Right lobe of liver (tissue), 6 donors: ENCODE measurements around the gene PDK1. TPM values are rescaled to one million over a fixed set of nuclear protein-coding genes. Genes with fewer than 3 reads are reported as not detected.
A peak's percentile ranks its signal among the peaks of the same experiment; 100 is the strongest.

ENCODE experiments used
- ATAC-seq, 4 donors: fragments of 200-7000 bp; cut with Tn5 transposase; one replicate each; pipeline ENCODE4 v1.9.1; 2020; ENCODE audit warnings: mild to moderate bottlenecking in 4 of 4, moderate library complexity in 4 of 4
- DNase-seq, 3 donors: peaks; one replicate each; pipeline ENCODE4 v3.0.0-alpha.2; 2020
- H3K27ac ChIP-seq, 3 donors: fragments of 200-600 bp; one replicate each; pipeline ENCODE4 v1.8.0; 2022
- H3K27me3 ChIP-seq, 2 donors: fragments of 200-600 bp; one replicate each; pipeline ENCODE4 v1.8.0; 2022
- H3K36me3 ChIP-seq, 4 donors: fragments of 200-600 bp; sonication (generic) in 1 of 4; one replicate each; pipeline versions ENCODE4 v1.5.1 to v1.8.0; 2017 to 2022; ENCODE audit warnings: control low read depth in 1 of 4
- H3K4me1 ChIP-seq, 4 donors: fragments of 200-600 bp; sonication (generic) in 1 of 4; one replicate each; pipeline versions ENCODE4 v1.5.1 to v1.8.0; 2017 to 2022; ENCODE audit warnings: control low read depth in 1 of 4
- H3K4me3 ChIP-seq, 3 donors: fragments of 200-600 bp; one replicate each; pipeline ENCODE4 v1.8.0; 2022
- H3K9me3 ChIP-seq, 4 donors: fragments of 200-600 bp; sonication (generic) in 1 of 4; one replicate each; pipeline versions ENCODE4 v1.5.1 to v1.8.0; 2017 to 2022; ENCODE audit warnings: control low read depth in 1 of 4
- CTCF ChIP-seq, 4 donors: fragments of 200-600 bp in 3 of 4; fragments of 450-650 bp in 1 of 4; IDR thresholded peaks; one replicate each; pipeline versions ENCODE4 v1.5.1 to v1.8.0; 2016 to 2022; ENCODE audit warnings: antibody characterized with exemption in 4 of 4, mild to moderate bottlenecking in 2 of 4
- POLR2A ChIP-seq: fragments of 450-650 bp; IDR thresholded peaks from one replicate; pipeline ENCODE4 v1.6.1; 2017; ENCODE audit warnings: antibody characterized with exemption, mild to moderate bottlenecking
- WGBS: methylation state at CpG from one replicate; pipeline ENCODE4 v1.1.6; 2018; ENCODE audit warnings: low coverage, low lambda C conversion rate; ENCODE audit not compliant: insufficient coverage; ENCODE audit errors: missing lambda C conversion rate; 5-methylcytosine and 5-hydroxymethylcytosine counted together
- intact Hi-C, 2 donors: fragments of 100-400 bp; cut with DNase I; formaldehyde crosslinking; loops; one replicate each; pipeline versions ENCODE4 v1.11.2 to v1.14.1; 2022
- total RNA-seq, 6 experiments: library from RNA; depleted of rRNA in 2 of 6; stranded (reverse); fragments of >200 nt in 2 of 6; fragmentation: NEBNext Ultra II Directional in 3 of 6; extraction: Animal tissue kit (Norgen Biotek cat#: 25700) in 3 of 6; gene quantifications; one replicate each; pipeline versions ENCODE4 v1.1.0 to v1.2.4, GENCODE V29; 2016 to 2023
- donor health status: DM: no; HTN: yes; CAD: no.
- donor health status: DM: no; HTN: no; CAD: no.
- donor health status: DM: no; HTN: no; CAD: no.
- donor health status: DM: no; HTN: yes; CAD: no.
- donor health status: DM: no; HTN: yes; CAD: no.

The PDK1 gene
- total RNA-seq, 6 experiments from 2014 or later = 5.0 to 34.1 (median 9.6) TPM

- no peak for TF ChIP-seq CTCF (IDR thresholded peaks at IDR 0.05)
- TF ChIP-seq POLR2A = no peak
- Histone ChIP-seq H3K27ac (no peak overlapping the region), H3K36me3 (peaks cover 0 to 6% (median 0%) of the 10 kb centered on the region in 4 donors), H3K4me1 (no peaks in the 10 kb centered on the region), H3K27me3 (no peaks in the 10 kb centered on the region), H3K4me3 (no peak overlapping the region), H3K9me3 (peaks cover 0 to 8% (median 0%) of the 10 kb centered on the region in 4 donors)
- intact Hi-C loops = no loop called here
- DNase-seq (no peak), ATAC-seq (peak in 2 of 4 donors; percentile 33 to 46)
These were observed 15.4 kb downstream of the PDK1 start for GRCh38 chr2:172571245-172571644.

GRCh38 chr2:172572981-172573380 lies 17.1 kb downstream of the PDK1 start:
- no peak for TF ChIP-seq POLR2A
- TF ChIP-seq CTCF (IDR thresholded peaks at IDR 0.05) = no peak

GRCh38 chr2:172574965-172575364 lies 19.1 kb downstream of the PDK1 start:
- no peak overlapping the region for H3K4me3 ChIP-seq
- H3K4me1 ChIP-seq = no peaks in the 10 kb centered on the region
- H3K36me3 ChIP-seq = peaks cover 0 to 6% (median 0%) of the 10 kb centered on the region in 4 donors
- peaks cover 0 to 8% (median 0%) of the 10 kb centered on the region in 4 donors for H3K9me3 ChIP-seq
- DNase-seq (no peak), ATAC-seq (no peak)
- intact Hi-C loops = no loop called here
- 95% methylated on average over 1 of the region's 1 CpG for WGBS
- H3K27me3 ChIP-seq = no peaks in the 10 kb centered on the region
- H3K27ac ChIP-seq = no peak overlapping the region
- TF ChIP-seq CTCF (IDR thresholded peaks at IDR 0.05) (no peak), POLR2A (no peak)

More at GRCh38 chr2:172572981-172573380, 17.1 kb downstream of the PDK1 start:
- no peak overlapping the region for H3K27ac ChIP-seq
- H3K4me3 ChIP-seq = no peak overlapping the region
- H3K27me3 ChIP-seq = no peaks in the 10 kb centered on the region
- H3K9me3 ChIP-seq = peaks cover 0 to 8% (median 0%) of the 10 kb centered on the region in 4 donors
- H3K36me3 ChIP-seq = peaks cover 0 to 6% (median 0%) of the 10 kb centered on the region in 4 donors
- intact Hi-C loops = no loop called here
- ATAC-seq (no peak), DNase-seq (no peak)
- H3K4me1 ChIP-seq = no peaks in the 10 kb centered on the region
- WGBS = 60% methylated on average over 2 of the region's 2 CpGs

- Histone ChIP-seq H3K27me3 (no peaks in the 10 kb centered on the region), H3K9me3 (peaks cover 0 to 8% (median 0%) of the 10 kb centered on the region in 4 donors), H3K36me3 (no peaks in the 10 kb centered on the region), H3K27ac (no peak overlapping the region), H3K4me3 (no peak overlapping the region), H3K4me1 (no peaks in the 10 kb centered on the region)
- TF ChIP-seq CTCF (IDR thresholded peaks at IDR 0.05) (no peak), POLR2A (no peak)
- DNase-seq = no peak
- ATAC-seq = no peak
- 100% methylated on average over 1 of the region's 1 CpG for WGBS
- intact Hi-C loops = no loop called here
These were observed 22.2 kb downstream of the PDK1 start for GRCh38 chr2:172578054-172578453.
